IMR-90 (cell line): Measurements from ENCODE around the gene TLR9. TPM values are rescaled to one million over a fixed set of nuclear protein-coding genes. Genes with fewer than 3 reads are reported as not detected.
"Not testable (repeated sequence)": the region's sequence is repeated elsewhere in the genome, so short reads cannot be mapped to it uniquely, and the experiment has no call there.

Experiments
- ATAC-seq: fragments of 200-7000 bp; cut with Tn5 transposase; 2 replicates; pipeline ENCODE4 v1.9.1; 2020; ENCODE audit warnings: low read depth, mild to moderate bottlenecking, moderate library complexity
- BruUV-seq: library from RNA; stranded (reverse); fragments of 400-500 nt; replicated peaks from 2 replicates; lab custom pipeline; 2021; lab: Mats Ljungman, UMichigan
- CTCF ChIA-PET: fragments of 300-600 bp; formaldehyde crosslinking; extraction: SDS; loops from one replicate; lab custom pipeline; 2021; ENCODE audit warnings: antibody characterized with exemption; lab: Yijun Ruan, JAX
- POLR2A ChIA-PET: fragments of 300-600 bp; sonication (Branson Sonifier 250); formaldehyde crosslinking; loops from one replicate; lab custom pipeline; 2022; ENCODE audit warnings: antibody characterized with exemption; ENCODE audit not compliant: unreplicated experiment; lab: Charles Lee
- DNase-seq: peaks from one replicate; pipeline ENCODE4 v3.0.0; 2013
- H2AFZ ChIP-seq: replicated peaks from 2 replicates; pipeline ENCODE3; 2013; ENCODE audit warnings: low read length, mild to moderate bottlenecking; ENCODE audit not compliant: poor library complexity
- H2AK5ac ChIP-seq: 2 replicates; pipeline ENCODE4 v1.6.1; 2013; ENCODE audit warnings: low read depth, low read length, inconsistent platforms
- H2AK9ac ChIP-seq: replicated peaks from 2 replicates; pipeline ENCODE3; 2013; ENCODE audit warnings: mild to moderate bottlenecking, low read depth, low read length, moderate library complexity; ENCODE audit not compliant: poor library complexity
- H2BK120ac ChIP-seq: 2 replicates; pipeline ENCODE4 v1.6.1; 2013; ENCODE audit warnings: low read depth, low read length, inconsistent platforms
- H2BK15ac ChIP-seq: 3 replicates; pipeline ENCODE4 v1.6.1; 2013; ENCODE audit warnings: low read depth, low read length, inconsistent platforms
- H2BK20ac ChIP-seq: 2 replicates; pipeline ENCODE4 v1.6.1; 2013; ENCODE audit warnings: low read depth, mild to moderate bottlenecking, inconsistent platforms, low read length, moderate library complexity
- H2BK5ac ChIP-seq: 2 replicates; pipeline ENCODE4 v1.6.1; 2013; ENCODE audit warnings: mild to moderate bottlenecking, low read depth, low read length, inconsistent platforms; ENCODE audit not compliant: poor library complexity, severe bottlenecking
- H3K14ac ChIP-seq: replicated peaks from 2 replicates; pipeline ENCODE4 v1.6.1; 2013; ENCODE audit warnings: low read depth, low read length, inconsistent platforms
- H3K18ac ChIP-seq: 2 replicates; pipeline ENCODE4 v1.6.1; 2013; ENCODE audit warnings: low read depth, low read length, control low read depth
- H3K23ac ChIP-seq: 2 replicates; pipeline ENCODE4 v1.6.1; 2013; ENCODE audit warnings: low read depth, low read length, inconsistent platforms
- H3K27ac ChIP-seq: 2 replicates; pipeline ENCODE4 v1.5.1; 2013; ENCODE audit warnings: mild to moderate bottlenecking, control low read depth, low read length; ENCODE audit not compliant: insufficient read depth
- H3K27me3 ChIP-seq: 2 replicates; pipeline ENCODE4 v1.6.1; 2013; ENCODE audit warnings: low read length; ENCODE audit not compliant: control insufficient read depth, insufficient read depth
- H3K36me3 ChIP-seq: 2 replicates; pipeline ENCODE4 v1.6.1; 2013; ENCODE audit warnings: low read length, mixed read lengths; ENCODE audit not compliant: control insufficient read depth, insufficient read depth
- H3K4ac ChIP-seq: 2 replicates; pipeline ENCODE4 v1.6.1; 2013; ENCODE audit warnings: low read depth, low read length, inconsistent platforms
- H3K4me1 ChIP-seq: 2 replicates; pipeline ENCODE4 v1.6.1; 2013; ENCODE audit warnings: low read length, mixed read lengths; ENCODE audit not compliant: control insufficient read depth, insufficient read depth
- H3K4me2 ChIP-seq: 2 replicates; pipeline ENCODE4 v1.6.1; 2013; ENCODE audit warnings: low read depth, mild to moderate bottlenecking, control low read depth, low read length, moderate library complexity
- H3K4me3 ChIP-seq: 2 replicates; pipeline ENCODE4 v1.5.1; 2013; ENCODE audit warnings: low read depth, mild to moderate bottlenecking, control low read depth, low read length, moderate library complexity; ENCODE audit not compliant: insufficient read depth
- H3K56ac ChIP-seq: 2 replicates; pipeline ENCODE4 v1.6.1; 2013; ENCODE audit warnings: low read length, inconsistent platforms; ENCODE audit not compliant: insufficient read depth; ENCODE audit errors: extremely low read depth
- H3K79me1 ChIP-seq, 2 experiments: 2 replicates each; pipeline ENCODE4 v1.6.1; 2013; ENCODE audit warnings: low read length in 2 of 2, inconsistent platforms in 1 of 2, low read depth in 1 of 2
- H3K9ac ChIP-seq: 2 replicates; pipeline ENCODE4 v1.6.1; 2013; ENCODE audit warnings: low read depth, low read length, control low read depth
- H3K9me1 ChIP-seq: 2 replicates; pipeline ENCODE4 v1.6.1; 2013; ENCODE audit warnings: low read length, inconsistent platforms; ENCODE audit not compliant: insufficient read depth
- H3K9me3 ChIP-seq: 2 replicates; pipeline ENCODE4 v1.6.1; 2013; ENCODE audit warnings: low read length; ENCODE audit not compliant: control insufficient read depth, insufficient read depth
- H4K20me1 ChIP-seq: 2 replicates; pipeline ENCODE4 v1.6.1; 2013; ENCODE audit warnings: low read length, inconsistent platforms; ENCODE audit not compliant: insufficient read depth
- H4K5ac ChIP-seq: 2 replicates; pipeline ENCODE4 v1.6.1; 2013; ENCODE audit warnings: mild to moderate bottlenecking, low read depth, low read length, control low read depth
- H4K8ac ChIP-seq, 2 experiments: 2 replicates each; pipeline ENCODE4 v1.6.1; 2013; ENCODE audit warnings: low read depth in 2 of 2, low read length in 2 of 2, control low read depth in 1 of 2, inconsistent platforms in 1 of 2
- H4K91ac ChIP-seq: 2 replicates; pipeline ENCODE4 v1.6.1; 2013; ENCODE audit warnings: low read depth, low read length, inconsistent platforms; ENCODE audit not compliant: insufficient read depth
- BHLHE40 ChIP-seq: fragments of 150-350 bp; IDR thresholded peaks from 2 replicates; pipeline ENCODE4 v1.6.1; 2016; ENCODE audit warnings: mild to moderate bottlenecking, low read depth, low read length
- CHD1 ChIP-seq: IDR thresholded peaks from 2 replicates; pipeline ENCODE4 v1.6.1; 2012; ENCODE audit warnings: low read depth, low read length, improper control_type of control experiment
- RAD21 ChIP-seq: IDR thresholded peaks from 2 replicates; pipeline ENCODE4 v1.6.1; 2012; ENCODE audit warnings: low read length, improper control_type of control experiment
- WGBS, 2 experiments: methylation state at CpG; one replicate each; pipeline versions ENCODE4 v1.1.5 to v1.1.7; 2013; ENCODE audit warnings: missing lambda C conversion rate in 2 of 2; ENCODE audit not compliant: insufficient read length in 1 of 2; ENCODE audit errors: extremely low coverage in 2 of 2; 5-methylcytosine and 5-hydroxymethylcytosine counted together
- dilution Hi-C: fragments of 300-500 bp; cut with HindIII; formaldehyde crosslinking; loops from one replicate; pipeline ENCODE4 v1.14.3; 2018; ENCODE audit warnings: low sequenced_read_pairs; ENCODE audit not compliant: unreplicated experiment
- in situ Hi-C: fragments of 300-500 bp; cut with MboI; formaldehyde crosslinking; loops from 3 replicates; pipeline ENCODE4 v1.14.3; 2019; ENCODE audit warnings: low sequenced_read_pairs, inconsistent platforms, mixed read lengths
- intact Hi-C: fragments of 100-400 bp; cut with micrococcal nuclease; formaldehyde crosslinking; loops from 2 replicates; pipeline ENCODE4 v1.10.0; 2022
- polyA plus RNA-seq, 3 experiments: library from polyadenylated mRNA; depleted of rRNA; stranded (reverse); fragments of >200 nt; gene quantifications; 2 replicates each; pipeline ENCODE4 v1.2.3, GENCODE V29; 2012; ENCODE audit warnings: low replicate concordance in 1 of 3
- total RNA-seq: library from RNA; depleted of rRNA; stranded (reverse); fragments of >200 nt; gene quantifications from 2 replicates; pipeline ENCODE4 v1.2.3, GENCODE V29; 2012

The TLR9 gene
- total and polyA plus RNA-seq, 2 of the 4 experiments (the other 2 are of a cell fraction): not detected

- BruUV-seq: no TSS peak
- no peak overlapping the region for H4K8ac ChIP-seq
- H2AK5ac ChIP-seq: no peak overlapping the region
- H3K14ac ChIP-seq: no peak overlapping the region
- no peak overlapping the region for H4K5ac ChIP-seq
- dilution Hi-C loops: no loop called here
- ATAC-seq (no peak), DNase-seq (no peak)
- in situ Hi-C loops: no loop called here
- H3K23ac ChIP-seq: no peak overlapping the region
- H3K79me1 ChIP-seq: no peaks in the 10 kb centered on the region
- peaks cover 10% of the 10 kb centered on the region; the same call in 1 of the 2 replicates for H3K9me1 ChIP-seq
- intact Hi-C loops: no loop called here
- no peak overlapping the region for H3K4ac ChIP-seq
- no peaks in the 10 kb centered on the region for H3K36me3 ChIP-seq
- H3K27ac ChIP-seq: no peak overlapping the region
- no peak overlapping the region for H2BK20ac ChIP-seq
- H3K4me3 ChIP-seq: no peak overlapping the region
- ChIA-PET CTCF (no interaction called here), POLR2A (interaction anchor here (0.6 kb wide), 1 partner anchor 23 kb away, joined by 4 read pairs; no protein-coding TSS in a partner anchor)
- TF ChIP-seq RAD21 (no peak), BHLHE40 (no peak), CHD1 (no peak)
- no peaks in the 10 kb centered on the region for H3K9me3 ChIP-seq
- no peak overlapping the region for H3K9ac ChIP-seq
- H3K4me2 ChIP-seq: no peak overlapping the region
- H4K20me1 ChIP-seq: no peaks in the 10 kb centered on the region
- peaks cover 4% of the 10 kb centered on the region; the same call in 1 of the 2 replicates for H3K4me1 ChIP-seq
- no peak overlapping the region for H2BK5ac ChIP-seq
- no peak overlapping the region for H2BK15ac ChIP-seq
- no peak overlapping the region for H2BK120ac ChIP-seq
- H3K56ac ChIP-seq: no peak overlapping the region
- H3K18ac ChIP-seq: no peak overlapping the region
- H2AK9ac ChIP-seq: no peak overlapping the region
- peaks cover 11% of the 10 kb centered on the region for H3K27me3 ChIP-seq
- H2AFZ ChIP-seq: no peak overlapping the region
- no peak overlapping the region for H4K91ac ChIP-seq
- 100% methylated on average over 1 of the region's 1 CpG; no CpG with 5 or more reads in 1 of the 2 experiments for WGBS, 2 experiments
Measured at GRCh38 chr3:52178537-52178936, 46.9 kb downstream of the TLR9 start.

- dilution Hi-C loops: not testable (repeated sequence)
Measured at GRCh38 chr3:52178126-52178525, 47.3 kb downstream of the TLR9 start.

More at GRCh38 chr3:52178126-52178525, 47.3 kb downstream of the TLR9 start:
- H3K4ac ChIP-seq, H3K4me3 ChIP-seq, H2BK5ac ChIP-seq, H3K4me2 ChIP-seq, H3K14ac ChIP-seq, H3K18ac ChIP-seq, ATAC-seq, H2BK15ac ChIP-seq, intact Hi-C loops, H3K9me1 ChIP-seq, CTCF ChIA-PET, H3K79me1 ChIP-seq, H4K8ac ChIP-seq, POLR2A ChIA-PET, H3K9ac ChIP-seq, H4K91ac ChIP-seq, in situ Hi-C loops, H3K4me1 ChIP-seq, H3K27ac ChIP-seq, H2BK20ac ChIP-seq, H4K20me1 ChIP-seq, DNase-seq, H4K5ac ChIP-seq, H2AK5ac ChIP-seq, H3K56ac ChIP-seq, H2BK120ac ChIP-seq, BruUV-seq, H2AFZ ChIP-seq, H3K9me3 ChIP-seq, H3K23ac ChIP-seq, H3K36me3 ChIP-seq, H2AK9ac ChIP-seq: not testable (repeated sequence)
- WGBS, 2 experiments: 100% methylated on average over 1 of the region's 4 CpGs; no CpG with 5 or more reads in 1 of the 2 experiments
- peaks cover 11% of the 10 kb centered on the region for H3K27me3 ChIP-seq
